Right atrium auricular region (tissue), 2 donors: ENCODE measurements around the gene COBL. TPM values are rescaled to one million over a fixed set of nuclear protein-coding genes. Genes with fewer than 3 reads are reported as not detected.

Experiments used
- DNase-seq: peaks from one replicate; pipeline ENCODE4 v3.0.0-alpha.2; 2019; ENCODE audit warnings: low spot score
- H3K27ac ChIP-seq, 2 donors: fragments of 200-600 bp; sonication (generic); 1 replicate in 1 of 2; 2 replicates in 1 of 2; pipeline ENCODE4 v1.5.1; 2016 to 2019
- H3K27me3 ChIP-seq, 2 donors: fragments of 200-600 bp; sonication (generic); one replicate each; pipeline versions ENCODE4 v1.5.1 to v1.6.0; 2017 to 2019
- H3K36me3 ChIP-seq: fragments of 200-600 bp; sonication (generic); one replicate; pipeline ENCODE4 v1.5.1; 2016
- H3K4me1 ChIP-seq, 2 donors: fragments of 200-600 bp; sonication (generic); one replicate each; pipeline versions ENCODE4 v1.5.1 to v1.6.0; 2017 to 2019
- H3K4me3 ChIP-seq, 2 donors: fragments of 200-600 bp; sonication (generic); 1 replicate in 1 of 2; 2 replicates in 1 of 2; pipeline ENCODE4 v1.5.1; 2017 to 2019; ENCODE audit warnings: mild to moderate bottlenecking in 1 of 2, moderate library complexity in 1 of 2
- H3K9me3 ChIP-seq, 2 donors: fragments of 200-600 bp; sonication (generic); one replicate each; pipeline ENCODE4 v1.5.1; 2019
- total RNA-seq, 2 donors: library from RNA; depleted of rRNA; stranded (reverse); fragments of >200 nt; gene quantifications; one replicate each; pipeline ENCODE4 v1.1.0, GENCODE V29; 2016
- TF ChIP-seq, protein P1 (sequence below), 2 donors: fragments of 200-600 bp; sonication (generic); IDR thresholded peaks; one replicate each; pipeline ENCODE4 v1.5.1; 2019; ENCODE audit warnings: antibody characterized with exemption in 2 of 2

Gene COBL
- total RNA-seq, 2 donors from 2014 or later = 26.3 to 31.4 TPM

DNA sequence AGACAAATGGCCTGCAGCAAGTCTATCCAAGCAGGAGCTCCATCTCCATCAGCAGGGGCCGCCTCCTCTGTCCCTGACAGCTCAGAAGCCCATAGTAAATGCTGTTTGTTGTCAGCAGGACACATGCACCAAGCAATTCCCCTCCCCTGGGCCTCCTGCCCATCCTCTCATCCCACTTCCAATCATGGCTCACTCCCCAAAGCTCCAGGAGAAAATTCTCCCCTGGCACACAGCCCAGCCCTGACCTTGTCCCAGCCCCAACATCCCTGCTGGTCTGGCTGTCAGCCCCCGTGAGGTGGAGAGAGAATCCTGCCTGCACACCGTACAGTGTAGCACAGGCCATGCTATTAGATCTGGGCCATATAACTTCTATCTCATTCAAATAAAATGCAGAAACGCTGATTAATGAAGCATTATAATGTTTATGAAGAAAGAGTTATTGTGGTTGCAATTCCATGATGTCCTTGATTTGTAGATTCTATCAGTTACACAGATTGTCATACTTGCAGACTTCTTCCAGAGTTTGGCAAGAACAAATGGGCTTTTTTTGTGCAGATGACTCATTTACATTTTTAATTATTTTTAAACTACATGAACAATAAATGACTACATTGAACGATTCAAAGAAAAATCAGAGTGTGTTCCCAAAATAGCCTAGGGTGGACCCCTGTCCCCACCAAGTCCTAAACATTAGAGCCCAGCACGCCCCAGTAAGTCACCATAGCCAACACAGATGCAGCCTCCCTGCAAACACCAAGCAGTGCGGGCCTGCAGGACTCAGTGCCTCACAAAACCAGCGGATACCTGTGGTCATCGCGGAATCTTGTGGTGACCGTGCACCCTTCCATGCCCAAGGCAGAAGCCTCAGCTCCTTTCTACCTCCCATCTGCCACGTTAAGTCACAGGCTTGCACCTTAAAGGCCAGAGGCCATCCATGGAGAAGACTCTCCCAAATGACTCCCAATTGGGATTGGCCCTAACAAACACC is 70.1 kb downstream of the COBL start:
- TF ChIP-seq, protein P1, sequence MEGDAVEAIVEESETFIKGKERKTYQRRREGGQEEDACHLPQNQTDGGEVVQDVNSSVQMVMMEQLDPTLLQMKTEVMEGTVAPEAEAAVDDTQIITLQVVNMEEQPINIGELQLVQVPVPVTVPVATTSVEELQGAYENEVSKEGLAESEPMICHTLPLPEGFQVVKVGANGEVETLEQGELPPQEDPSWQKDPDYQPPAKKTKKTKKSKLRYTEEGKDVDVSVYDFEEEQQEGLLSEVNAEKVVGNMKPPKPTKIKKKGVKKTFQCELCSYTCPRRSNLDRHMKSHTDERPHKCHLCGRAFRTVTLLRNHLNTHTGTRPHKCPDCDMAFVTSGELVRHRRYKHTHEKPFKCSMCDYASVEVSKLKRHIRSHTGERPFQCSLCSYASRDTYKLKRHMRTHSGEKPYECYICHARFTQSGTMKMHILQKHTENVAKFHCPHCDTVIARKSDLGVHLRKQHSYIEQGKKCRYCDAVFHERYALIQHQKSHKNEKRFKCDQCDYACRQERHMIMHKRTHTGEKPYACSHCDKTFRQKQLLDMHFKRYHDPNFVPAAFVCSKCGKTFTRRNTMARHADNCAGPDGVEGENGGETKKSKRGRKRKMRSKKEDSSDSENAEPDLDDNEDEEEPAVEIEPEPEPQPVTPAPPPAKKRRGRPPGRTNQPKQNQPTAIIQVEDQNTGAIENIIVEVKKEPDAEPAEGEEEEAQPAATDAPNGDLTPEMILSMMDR (IDR thresholded peaks at IDR 0.05) = no peak
- H3K4me1 ChIP-seq = peaks cover 0 to 12% of the 10 kb centered on the region in 2 donors
- H3K27ac ChIP-seq = no peak overlapping the region
- no peak for DNase-seq
- H3K4me3 ChIP-seq = no peak overlapping the region
- no peaks in the 10 kb centered on the region for H3K27me3 ChIP-seq
- H3K9me3 ChIP-seq = no peaks in the 10 kb centered on the region
- H3K36me3 ChIP-seq = no peaks in the 10 kb centered on the region

DNA sequence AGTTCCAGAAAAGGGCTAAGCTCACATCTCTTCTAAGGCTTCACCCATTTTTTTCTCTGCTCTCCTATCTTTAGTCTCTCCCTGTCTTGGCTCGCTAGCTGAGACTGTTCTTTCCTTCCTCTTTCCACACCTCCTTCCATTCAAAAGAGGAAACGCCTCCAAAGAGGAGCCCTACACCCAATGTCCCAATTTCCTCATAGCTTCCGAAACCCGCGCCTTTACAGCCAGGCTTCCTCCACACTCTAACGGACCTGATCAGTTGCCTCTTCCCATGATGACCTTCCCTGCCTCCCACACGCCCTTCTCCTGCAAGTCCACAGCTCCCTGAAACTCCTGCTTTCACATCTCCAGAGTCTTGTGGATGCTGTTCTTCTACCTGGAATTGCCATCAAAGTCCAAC is 71.7 kb downstream of the COBL start:
- Histone ChIP-seq H3K27ac (no peak overlapping the region), H3K9me3 (no peaks in the 10 kb centered on the region), H3K36me3 (no peaks in the 10 kb centered on the region), H3K4me3 (no peak overlapping the region), H3K27me3 (no peaks in the 10 kb centered on the region), H3K4me1 (peaks cover 0 to 6% of the 10 kb centered on the region in 2 donors)
- TF ChIP-seq, protein P1 (IDR thresholded peaks at IDR 0.05) = no peak
- no peak for DNase-seq

DNA sequence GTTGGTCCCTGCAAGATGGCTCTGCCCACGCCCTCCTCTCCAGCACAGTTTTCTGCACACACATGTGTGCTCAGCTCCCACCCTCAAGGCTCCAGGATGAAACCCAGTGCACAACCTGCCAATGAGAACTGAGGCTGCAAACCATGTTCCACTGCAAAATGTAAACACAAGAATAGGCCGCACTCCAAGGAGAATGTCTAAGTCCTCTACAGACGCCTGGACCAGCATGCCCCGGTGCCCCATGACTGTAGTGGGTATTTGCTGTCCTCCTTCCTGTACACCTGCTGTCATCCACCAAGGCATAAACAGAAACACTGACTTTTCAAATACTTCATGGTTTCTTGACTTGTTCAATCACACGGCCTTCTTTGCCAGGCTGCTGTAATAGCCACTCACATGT is 72.6 kb downstream of the COBL start:
- H3K27ac ChIP-seq = no peak overlapping the region
- no peaks in the 10 kb centered on the region for H3K9me3 ChIP-seq
- H3K4me1 ChIP-seq = peaks cover 0 to 6% of the 10 kb centered on the region in 2 donors
- H3K27me3 ChIP-seq = no peaks in the 10 kb centered on the region
- no peaks in the 10 kb centered on the region for H3K36me3 ChIP-seq
- DNase-seq = no peak
- TF ChIP-seq, protein P1 (IDR thresholded peaks at IDR 0.05) = no peak
- H3K4me3 ChIP-seq = no peak overlapping the region

DNA sequence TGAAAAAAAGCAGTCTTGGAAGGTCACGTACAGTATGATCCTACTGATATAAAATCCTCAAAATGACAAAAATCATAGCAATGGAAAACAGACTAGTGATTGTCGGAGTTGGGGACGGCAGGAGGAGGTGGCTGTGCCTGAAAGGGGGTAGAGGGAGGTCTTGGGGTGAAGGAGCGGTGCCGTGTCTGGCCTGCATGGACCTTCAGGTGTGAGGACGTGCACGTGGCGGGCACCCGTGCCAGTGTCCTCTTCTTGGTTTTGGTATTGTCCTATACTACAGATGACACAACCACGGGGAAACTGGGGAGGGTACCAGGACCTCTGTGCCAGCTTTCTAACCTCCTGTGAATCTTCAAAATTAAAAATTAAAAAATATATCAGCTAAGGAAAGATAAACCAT is 73.0 kb downstream of the COBL start:
- no peak for DNase-seq
- H3K27me3 ChIP-seq = no peaks in the 10 kb centered on the region
- H3K9me3 ChIP-seq = no peaks in the 10 kb centered on the region
- no peak overlapping the region for H3K27ac ChIP-seq
- no peak overlapping the region for H3K4me3 ChIP-seq
- TF ChIP-seq, protein P1 (IDR thresholded peaks at IDR 0.05) = no peak
- H3K36me3 ChIP-seq = no peaks in the 10 kb centered on the region
- H3K4me1 ChIP-seq = peaks cover 0 to 7% of the 10 kb centered on the region in 2 donors

DNA sequence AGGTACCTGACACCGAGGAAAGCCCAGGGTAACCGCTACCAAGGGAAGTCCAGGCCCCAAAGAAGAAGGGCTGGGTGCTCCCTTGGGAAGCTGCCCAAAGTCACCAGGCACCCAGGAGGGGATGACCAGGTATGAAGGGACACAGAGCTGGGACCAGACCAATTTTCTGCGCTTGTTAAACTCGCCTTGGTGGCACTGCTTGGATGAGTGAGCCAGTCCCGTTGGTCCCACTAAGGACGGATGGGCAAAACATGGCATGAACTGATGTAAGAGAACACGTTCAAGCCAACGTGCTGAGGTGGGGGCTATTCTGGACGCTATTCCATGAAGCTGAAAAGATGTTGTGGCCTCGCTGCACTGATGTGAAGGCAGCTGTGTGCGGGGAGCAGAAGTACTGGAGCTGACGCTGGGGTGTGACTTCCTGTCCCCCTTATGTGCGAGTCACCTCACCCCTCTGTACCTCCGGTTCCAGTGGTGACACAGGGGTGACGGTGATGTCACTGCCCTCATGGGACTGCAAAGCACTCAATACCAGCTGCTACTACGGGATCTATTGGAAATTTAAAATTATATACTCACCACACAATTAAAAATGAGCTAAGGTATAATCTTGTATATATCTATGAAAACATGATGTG is 73.6 kb downstream of the COBL start:
- TF ChIP-seq, protein P1 (IDR thresholded peaks at IDR 0.05) = no peak
- no peaks in the 10 kb centered on the region for H3K27me3 ChIP-seq
- no peaks in the 10 kb centered on the region for H3K36me3 ChIP-seq
- no peak overlapping the region for H3K27ac ChIP-seq
- no peak for DNase-seq
- H3K4me1 ChIP-seq = peaks cover 0 to 10% of the 10 kb centered on the region in 2 donors
- H3K9me3 ChIP-seq = no peaks in the 10 kb centered on the region
- no peak overlapping the region for H3K4me3 ChIP-seq
